Left hindlimb (tissue), 1 donor: ENCODE data around the gene ARFGAP2.
"Not testable (repeated sequence)": the region's sequence is repeated elsewhere in the genome, so short reads cannot be mapped to it uniquely, and the experiment has no call there.

ENCODE experiments used
- DNase-seq: peaks from one replicate; pipeline ENCODE4 v3.0.0-alpha.2; 2018

The ARFGAP2 gene

DNA sequence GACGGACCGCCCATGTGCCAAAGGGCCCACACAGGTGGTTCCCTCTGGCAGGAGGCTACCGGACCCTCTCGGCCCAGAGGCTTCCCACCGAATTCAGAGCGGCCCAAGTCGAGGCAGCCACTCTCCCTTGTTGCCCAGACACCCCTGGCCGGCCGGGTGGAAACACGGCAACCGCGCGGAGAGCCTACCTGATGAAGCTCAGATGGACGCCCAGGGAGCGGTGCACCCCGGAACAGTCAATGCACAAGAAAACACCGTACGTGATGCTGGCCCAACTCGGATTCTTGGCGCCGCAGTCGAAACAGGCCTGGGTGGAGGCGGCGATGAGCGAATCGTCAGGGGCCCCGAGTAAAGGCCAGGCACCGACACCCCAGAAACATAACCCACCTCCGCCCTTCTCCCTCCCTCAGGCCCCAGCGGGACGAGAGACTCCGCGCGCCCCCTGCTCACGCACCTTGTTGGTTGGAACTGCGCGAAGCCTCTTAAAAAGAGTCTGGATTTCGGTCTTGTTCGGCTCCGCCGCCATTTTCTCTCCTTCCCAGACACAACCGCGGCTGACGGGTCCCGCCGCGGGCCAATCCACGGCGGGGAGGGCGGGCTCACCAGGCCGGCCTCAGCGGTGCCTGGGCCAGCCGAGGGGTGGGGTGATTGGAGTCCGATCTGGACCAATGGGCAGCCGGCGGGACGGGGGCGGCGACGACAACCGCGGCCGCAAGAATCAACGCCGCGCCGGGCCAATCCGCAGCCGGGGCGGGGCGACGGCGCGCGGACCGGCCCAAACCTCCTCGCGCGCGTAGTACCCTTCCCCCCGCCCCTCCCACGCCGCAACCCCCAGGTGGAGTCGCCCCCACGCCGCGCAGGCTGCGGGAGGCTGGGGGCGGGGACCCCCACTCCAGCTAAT, at the start of gene ARFGAP2:
ARFGAP2 (minus strand) TSS at position 552 of the 901 bp plus-strand sequence; CDS start at position 526, 26 bp downstream.
- DNase-seq = peak; percentile 98

DNA sequence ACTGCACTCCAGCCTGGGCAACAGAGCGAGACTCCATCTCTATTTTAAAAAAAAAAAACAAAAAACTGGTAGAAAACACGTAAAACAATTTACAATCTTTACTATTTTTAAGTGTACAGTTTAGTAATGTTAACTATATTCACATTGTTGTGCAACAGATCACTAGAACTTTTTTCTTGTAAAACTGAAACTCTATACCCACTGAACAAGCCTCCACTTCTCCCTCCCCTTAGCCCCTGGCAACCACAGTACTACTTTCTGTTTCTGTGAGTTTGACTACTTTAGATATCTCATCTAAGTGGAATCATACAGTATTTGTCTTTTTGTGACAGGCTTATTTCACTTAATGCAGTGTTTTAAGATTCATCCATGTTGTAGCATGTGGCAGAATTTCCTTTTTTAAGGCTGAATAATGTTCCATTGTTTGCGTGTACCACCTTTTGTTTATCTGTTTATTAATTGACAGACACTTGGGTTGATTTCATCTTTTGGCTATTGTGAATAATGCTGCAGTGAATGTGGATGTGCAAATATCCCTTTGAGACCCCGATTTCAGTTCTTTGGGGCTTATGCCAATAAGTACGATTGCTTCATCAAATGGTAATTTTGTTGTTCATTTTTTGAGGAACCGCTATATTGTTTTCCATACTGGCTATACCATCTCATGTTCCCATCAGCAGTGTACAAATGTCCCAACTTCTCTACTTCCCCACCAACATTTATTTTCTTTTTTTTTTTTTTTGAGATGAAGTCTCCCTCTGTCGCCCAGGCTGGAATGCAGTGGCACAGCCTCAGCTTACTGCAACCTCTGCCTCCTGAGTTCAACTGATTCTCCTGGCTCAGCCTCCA, 49.1 kb upstream of the ARFGAP2 start:
- DNase-seq = no peak

DNA sequence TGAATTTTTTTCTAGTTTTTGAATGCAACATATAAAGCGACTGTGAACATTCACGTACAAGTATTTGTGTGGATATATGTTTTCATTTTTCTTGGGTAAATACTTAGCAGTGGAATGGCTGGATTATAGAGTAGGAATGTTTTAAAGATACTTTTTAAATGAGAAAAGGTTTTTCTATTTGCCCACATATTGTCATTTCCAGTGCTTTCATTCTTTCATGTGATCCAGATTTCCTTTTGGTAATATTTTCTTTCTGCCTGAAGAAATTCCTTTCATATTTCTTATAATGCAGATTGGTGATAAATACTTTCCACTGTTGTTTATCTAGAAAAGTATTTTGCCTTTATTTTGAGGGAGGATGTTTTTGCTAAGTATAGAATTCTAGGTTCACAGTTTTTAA, 46.0 kb upstream of the ARFGAP2 start:
- no peak for DNase-seq

DNA sequence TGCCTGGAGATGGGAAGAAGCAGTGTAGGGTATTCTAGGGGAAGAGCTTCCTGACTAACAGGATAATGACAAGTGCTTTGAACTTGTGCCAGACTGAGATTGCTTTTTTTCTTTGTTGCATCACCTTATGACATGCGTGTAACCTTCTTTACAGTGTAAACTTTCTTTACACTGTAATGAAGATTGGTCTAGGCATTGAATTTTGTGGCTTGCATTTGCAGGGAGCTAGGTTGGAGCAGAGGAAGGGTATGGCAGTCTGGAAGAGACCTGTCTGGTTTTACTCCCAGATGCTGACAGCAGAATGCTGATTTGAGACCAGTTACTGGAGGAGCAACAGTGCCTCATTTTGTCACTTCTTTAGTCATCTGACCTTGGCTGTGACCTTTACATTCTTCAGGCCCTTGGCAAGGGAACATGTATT, 43.7 kb upstream of the ARFGAP2 start:
- DNase-seq = no peak

DNA sequence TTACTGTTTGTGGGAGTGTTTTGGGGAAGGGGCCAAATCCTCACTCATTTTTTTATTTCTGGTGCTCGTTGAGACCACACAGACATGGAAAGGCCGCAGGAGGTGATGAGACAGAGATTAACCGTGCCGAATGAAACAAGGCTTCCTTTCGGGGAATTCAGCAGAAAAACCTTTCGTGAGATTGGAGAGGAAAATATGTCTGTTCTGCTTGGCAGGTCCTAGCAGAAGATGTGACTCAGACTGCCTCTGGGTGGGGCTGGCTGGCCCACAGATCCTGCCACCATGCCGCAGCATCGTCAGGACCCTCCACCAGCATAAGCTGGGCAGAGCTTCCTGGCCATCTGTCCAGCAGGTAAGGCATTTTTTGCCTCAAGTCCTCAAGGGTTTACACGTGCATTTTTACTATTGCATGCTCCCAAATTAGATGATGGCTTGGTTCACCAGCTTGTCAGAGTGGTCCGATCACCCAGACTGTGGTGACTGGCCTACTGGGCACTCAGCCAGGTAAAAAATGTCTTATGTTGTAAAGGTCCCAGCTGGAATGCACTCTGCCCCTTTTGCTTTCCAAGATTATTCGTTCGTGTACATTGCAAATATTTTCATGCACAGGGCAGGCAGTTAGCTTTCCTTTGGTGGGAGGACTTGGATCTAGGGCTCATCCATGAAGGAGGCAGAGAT, 39.6 kb upstream of the ARFGAP2 start:
- DNase-seq = peak; percentile 74

DNA sequence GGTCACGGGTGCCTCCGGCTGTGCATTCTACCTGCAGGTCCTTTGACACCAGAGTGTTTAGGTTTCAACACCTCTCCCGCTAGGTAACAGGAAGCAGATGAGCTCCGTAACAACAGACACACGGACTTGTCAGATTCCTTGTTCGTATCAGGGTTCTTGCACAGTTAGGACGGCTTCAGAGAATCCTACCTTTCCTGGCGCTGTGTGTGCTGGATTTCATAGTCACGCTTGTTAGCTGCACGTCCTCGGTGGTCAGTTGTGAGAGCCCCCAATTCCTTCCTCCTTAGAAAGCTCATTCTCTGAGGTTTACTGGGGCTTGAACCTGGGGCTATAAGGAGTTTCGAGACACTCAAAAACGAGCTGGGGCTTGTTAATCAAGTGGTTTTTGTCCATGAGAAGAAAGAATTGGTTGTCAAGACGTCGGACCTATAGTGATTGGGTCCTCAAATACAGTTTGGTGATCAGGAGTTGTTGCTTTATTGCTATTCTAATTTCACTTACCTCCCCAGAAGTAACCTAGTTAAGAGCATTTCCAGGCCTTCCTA, 38.8 kb upstream of the ARFGAP2 start:
- no peak for DNase-seq

DNA sequence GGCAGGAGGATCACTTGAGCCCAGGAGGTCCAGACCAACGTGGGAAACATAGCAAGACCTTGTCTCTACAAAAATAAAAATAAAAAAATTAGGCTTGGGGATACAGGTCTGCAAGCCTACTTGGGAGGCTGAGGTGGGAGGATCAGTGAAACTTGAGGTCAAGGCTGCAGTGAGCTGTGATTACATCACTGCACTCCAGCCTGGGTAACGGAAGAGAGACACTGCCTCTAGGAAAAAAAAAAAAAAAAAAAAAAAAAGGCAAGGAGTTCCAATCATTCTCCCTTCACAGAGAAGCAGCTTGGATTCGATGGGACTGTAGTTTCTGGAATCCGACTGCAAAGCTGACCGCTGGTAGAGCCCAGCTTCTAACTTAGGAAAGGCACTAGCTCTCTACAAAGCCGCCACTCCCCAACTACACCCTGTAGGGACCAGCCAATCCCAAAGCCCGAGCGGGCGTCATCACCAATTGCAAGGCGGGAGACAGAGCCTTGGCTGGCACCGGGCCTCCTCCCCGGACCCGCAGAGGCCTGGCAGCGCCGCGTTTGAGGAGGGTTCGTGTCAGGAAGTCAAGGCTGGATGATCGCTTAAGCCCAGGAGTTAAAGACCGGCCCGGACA, 37.4 kb upstream of the ARFGAP2 start:
- DNase-seq = peak; percentile 88

DNA sequence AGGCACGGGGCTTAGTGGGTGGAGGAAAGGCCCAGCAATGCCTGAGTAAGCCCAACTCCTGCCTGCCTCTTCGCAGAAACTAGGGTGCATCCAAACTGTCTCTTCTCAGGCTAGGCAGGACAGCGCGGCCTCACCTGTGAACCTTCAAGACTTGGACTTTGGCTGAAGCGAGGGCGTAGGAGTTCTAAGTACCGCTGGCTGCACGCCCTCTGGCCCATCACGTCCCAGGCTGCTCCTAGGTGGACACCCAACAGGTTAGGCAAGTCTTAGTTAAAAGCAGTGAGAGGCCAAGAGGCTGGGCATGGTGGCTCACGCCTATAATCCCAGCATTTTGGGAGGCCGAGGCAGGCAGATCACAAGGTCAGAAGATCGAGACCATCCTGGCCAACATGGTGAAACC, 36.3 kb upstream of the ARFGAP2 start:
- no peak for DNase-seq

DNA sequence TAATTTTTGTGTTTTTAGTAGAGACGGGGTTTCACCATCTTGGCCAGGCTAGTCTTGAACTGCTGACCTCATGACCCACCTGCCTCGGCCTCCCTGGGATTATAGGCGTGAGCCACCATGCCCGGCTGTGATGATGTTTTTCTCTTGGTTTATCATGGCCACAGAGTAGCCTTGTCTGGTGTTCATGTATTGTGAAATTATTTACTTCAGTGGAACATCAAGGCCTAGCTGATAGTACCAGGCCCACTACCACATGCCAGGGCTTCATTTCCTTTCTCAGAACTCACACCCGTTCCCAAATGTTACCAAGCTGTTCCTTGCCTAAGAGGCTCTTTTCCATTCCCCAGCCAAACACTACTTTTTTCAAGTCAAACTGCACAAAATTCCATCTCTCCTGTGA, 31.9 kb upstream of the ARFGAP2 start:
- DNase-seq = no peak

DNA sequence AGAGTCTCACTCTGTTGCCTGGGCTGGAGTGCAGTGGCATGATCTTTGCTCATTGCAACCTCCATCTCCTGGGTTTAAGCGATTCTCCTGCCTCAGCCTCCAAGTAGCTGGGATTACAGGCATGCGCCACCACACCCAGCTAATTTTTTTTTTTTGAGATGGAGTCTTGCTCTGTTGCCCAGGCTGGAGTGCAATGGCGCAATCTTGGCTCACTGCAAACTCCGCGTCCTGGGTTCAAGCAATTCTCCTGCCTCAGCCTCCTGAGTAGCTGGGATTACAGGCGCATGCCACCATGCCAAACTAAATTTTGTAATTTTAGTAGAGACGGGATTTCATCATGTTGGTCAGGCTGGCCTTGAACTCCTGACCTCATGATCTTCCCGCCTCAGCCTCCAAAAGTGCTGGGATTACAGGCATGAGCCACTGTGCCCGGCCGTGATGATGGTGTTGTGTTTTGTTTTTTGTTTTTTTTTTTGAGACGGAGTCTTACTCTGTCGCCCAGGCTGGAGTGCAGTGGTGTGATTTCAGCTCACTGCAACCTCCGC, 31.4 kb upstream of the ARFGAP2 start:
- DNase-seq = not testable (repeated sequence)

DNA sequence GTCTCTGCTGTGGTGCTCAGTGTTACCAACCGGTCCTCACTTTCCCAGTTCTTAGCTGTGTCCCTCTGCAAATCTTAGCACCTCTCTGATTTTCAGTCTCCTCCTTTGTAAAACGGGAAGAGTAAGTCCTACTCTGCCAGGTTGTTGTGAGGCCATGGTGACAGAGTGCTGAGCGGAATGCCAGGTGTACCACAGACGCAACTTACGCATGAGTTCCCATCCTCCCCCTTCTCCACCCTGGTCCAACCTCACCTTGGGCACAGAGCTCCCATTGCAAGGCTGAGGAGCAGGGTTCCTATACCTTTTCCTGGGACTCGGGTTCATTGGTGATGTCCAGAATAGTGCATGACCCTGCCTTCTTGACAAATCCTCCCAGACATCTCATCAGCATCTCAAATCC, 30.8 kb upstream of the ARFGAP2 start:
- DNase-seq = no peak

DNA sequence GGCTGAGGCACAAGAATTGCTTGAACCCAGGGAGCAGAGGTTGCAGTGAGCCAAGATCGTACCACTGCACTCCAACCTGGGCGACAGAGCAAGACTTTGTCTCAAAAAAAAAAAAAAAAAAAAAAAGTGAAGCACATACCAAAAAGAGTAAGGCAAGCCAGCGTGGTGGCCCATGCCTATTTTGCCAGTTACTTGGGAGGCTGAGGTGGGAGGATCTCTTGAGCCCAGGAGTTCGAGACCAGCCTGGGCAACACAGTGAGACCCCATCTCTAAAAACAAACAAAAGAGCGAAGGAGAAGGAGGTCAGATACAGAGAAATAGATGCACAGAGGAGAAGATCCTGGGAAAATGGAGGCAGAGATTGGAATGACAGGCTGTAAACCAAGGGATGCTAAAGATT, 29.9 kb upstream of the ARFGAP2 start:
- DNase-seq = not testable (repeated sequence)

DNA sequence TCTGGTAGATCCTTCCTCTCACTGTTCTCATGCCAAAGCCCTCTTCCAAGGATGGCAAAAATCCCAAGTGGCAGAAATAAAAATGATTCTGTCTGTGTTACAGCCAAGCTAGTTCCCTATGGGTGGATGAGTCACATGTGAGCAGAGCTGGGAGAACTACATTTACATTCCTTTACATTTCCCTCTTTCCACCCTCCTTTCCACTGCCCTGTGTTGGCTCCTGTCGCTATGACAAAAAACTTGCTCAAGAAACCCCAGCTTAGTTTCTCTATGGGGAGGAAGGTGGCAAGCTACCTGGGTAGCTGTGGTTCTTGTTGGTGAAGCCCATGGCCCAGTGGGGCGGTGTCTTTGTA, 27.9 kb upstream of the ARFGAP2 start:
- peak; percentile 33 for DNase-seq

DNA sequence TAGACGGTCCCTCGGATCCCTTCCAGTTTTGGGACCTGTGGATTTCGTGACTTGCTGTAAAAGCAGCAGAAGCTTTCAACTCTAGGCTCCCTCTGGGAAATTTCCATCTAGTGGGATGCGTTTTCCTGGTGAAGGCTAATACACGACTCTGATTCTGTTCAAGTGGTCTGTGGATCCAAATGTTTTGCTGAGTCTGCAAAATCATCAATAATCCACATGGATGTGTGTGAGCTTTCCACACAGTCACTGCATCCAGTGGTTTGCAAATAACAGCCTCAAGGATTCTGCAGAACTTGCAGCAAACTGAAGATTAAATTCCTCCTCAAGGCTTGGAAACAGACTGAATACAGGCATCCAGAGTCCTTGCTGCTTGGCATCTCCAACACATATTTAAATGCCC, 25.9 kb upstream of the ARFGAP2 start:
- no peak for DNase-seq

DNA sequence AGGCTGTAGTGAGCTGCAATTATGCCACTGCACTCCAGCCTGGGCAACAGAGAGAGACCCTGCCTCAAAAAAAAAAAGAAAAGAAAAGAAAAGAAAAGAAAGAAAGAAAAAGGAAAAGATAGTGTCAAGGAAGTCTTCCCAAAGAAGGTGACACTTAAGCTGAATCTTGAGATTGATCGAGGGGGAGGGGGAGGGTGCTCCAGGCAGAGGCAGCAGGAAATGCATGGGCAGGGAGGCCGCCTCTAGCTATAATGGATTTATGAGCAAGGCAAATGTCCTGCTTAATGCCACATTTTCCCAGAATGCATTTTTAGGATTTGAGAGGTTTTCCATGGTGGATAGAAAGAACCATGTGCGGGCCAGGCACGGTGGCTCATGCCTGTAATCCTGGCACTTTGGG, 24.3 kb upstream of the ARFGAP2 start:
- no peak for DNase-seq

DNA sequence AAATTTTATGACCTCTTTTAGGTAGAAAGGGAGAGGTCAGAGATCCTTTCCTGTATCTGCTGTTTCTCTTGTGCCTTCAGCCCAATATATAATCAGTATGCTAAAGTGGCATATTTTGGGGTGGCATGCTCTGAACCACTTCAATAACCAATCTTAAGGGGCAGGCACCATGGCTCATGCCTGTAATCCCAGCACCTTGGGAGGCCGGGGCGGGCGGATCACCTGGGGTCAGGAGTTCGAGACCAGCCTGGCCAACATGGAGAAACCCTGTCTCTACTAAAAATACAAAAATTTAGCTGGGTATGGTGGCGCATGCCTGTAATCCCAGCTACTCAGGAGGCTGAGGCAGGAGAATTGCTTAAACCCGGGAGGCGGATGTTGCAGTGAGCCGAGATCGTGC, 21.5 kb upstream of the ARFGAP2 start:
- not testable (repeated sequence) for DNase-seq

DNA sequence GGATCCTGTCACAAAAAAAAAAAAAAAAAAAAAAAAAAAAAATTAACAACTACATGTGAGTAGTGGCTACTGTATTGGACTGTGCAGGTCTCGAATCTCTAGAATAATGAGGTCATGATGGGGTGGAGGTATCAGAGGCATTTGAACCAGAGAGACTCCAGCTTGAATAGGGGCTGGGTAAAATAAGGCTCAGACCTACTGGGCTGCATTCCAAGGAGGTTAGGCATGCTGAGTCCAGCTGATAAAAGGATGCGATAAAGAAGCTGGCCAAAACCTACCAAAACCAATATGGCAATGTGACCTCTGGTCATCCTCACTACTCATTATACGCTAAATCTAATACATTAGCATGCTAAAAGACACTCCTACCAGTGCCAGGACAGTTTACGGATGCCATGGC, 15.4 kb upstream of the ARFGAP2 start:
- DNase-seq = no peak

DNA sequence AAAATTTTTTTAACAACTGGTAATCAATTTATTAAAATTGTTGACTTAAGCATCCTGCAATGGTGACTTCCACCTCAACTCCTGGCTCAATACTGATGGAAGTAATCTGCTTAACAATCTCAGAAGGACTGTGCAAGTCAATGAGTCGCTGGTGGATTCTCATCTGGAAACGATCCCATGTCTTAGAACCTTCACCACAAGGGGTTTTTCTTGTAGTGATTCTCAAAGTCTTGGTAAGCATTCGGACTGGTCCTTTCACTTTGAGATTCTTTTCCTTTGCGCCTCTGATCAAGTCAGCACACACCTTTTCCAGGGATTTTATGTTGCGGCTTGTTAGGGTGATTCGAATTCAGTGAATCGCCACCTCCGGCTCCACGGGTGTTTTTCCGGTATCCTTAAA, 14.5 kb upstream of the ARFGAP2 start:
- DNase-seq = not testable (repeated sequence)

DNA sequence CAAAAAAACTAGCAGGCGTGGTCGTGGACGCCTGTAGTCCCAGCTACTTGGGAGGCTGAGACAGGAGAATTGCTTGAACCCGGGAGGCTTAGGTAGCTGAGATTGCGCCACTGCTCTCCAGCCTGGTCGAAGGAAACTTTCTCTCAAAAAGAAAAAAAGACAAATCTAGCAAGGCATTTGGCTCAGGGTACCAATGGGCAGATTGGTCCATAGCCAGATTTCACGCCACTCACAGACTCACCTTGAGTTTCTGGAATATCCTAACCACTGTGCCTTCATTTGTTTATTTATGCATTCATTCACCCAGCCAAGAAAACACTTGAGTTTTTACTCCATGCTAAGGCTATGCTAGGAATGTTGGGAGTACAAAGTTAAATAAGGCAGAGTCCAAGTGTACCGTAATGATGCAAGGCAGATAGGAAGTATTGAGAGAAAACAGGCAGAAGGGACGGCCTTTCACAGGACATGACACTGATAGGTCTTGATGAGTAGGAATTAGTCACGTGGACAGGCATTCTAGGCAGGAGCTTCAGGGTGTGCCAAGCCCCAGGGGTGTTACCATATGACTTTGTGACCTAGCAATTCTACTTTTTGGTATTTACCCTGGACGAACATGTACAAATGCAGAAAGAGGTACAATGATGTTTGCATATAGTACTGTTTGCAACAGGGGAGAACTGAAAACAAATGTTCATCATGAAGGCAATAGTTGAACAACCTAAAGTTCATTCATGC, 12.6 kb upstream of the ARFGAP2 start:
- no peak for DNase-seq

DNA sequence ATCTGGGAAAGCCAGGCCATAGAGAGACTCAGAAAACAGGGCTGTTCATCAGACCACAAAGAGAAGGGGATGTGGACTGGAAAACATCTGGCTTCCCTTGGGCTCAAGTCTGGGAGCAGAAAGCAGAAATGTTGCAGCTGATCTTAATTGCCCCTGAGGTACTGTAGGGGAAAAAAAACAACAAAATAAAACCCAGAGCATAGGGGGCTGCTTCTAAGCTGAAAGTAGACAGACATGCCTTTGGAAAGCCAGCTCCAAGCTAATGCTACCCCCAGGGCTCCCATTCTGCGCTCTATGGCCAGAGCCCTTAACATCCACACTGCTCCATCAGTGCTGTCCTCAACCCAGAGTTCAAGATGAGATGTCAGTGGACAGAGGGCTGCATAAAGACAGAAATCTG, 11.6 kb upstream of the ARFGAP2 start:
- DNase-seq = peak; percentile 61

DNA sequence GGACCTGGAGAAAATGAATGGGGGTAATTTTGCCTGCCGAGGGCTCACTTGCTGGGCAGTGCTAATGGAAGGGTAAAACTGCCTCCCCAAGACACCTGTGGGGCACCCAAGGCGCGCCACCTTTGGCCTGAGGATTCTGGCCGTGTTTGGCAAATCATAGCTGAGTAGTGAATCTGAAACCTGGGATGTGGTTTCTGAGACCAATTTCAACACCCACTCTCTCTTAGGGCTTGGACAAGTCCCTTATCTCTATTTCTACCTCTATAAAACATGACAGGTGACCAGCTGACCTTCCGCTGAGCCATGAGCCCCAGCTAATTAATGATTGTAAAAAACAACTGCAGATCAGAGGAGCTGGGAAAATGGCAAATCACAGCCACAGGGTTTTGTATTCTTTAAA, 11.0 kb upstream of the ARFGAP2 start:
- no peak for DNase-seq
